Measurements from ENCODE around the gene PIK3CD. TPM values are rescaled to one million over a fixed set of nuclear protein-coding genes. Genes with fewer than 3 reads are reported as not detected.

Gene PIK3CD
- total and polyA plus RNA-seq, 2 donors (not counting 3 experiments of a cell fraction or from before 2014, with no cell fraction given): 3.5 to 5.2 TPM

- Histone ChIP-seq H3K4me3 (replicated peaks in 1 of 3; ENCODE audit: insufficient read depth in 1 of 3, low read depth in 1 of 3, low read length in 3 of 3) (no peak overlapping the region), H3K9me3 (replicated peaks; ENCODE audit: control insufficient read depth, insufficient read depth, low read length) (no peaks in the 10 kb centered on the region), H3K27me3 (ENCODE audit: control insufficient read depth in 2 of 2, insufficient read depth in 2 of 2, low read length in 2 of 2) (no peaks in the 10 kb centered on the region), H3K36me3 (ENCODE audit: control insufficient read depth in 2 of 2, extremely low read depth in 1 of 2, insufficient read depth in 2 of 2, low read length in 2 of 2) (peaks cover 0 to 19% of the 10 kb centered on the region in 2 experiments), H3K9me1 (replicated peaks; ENCODE audit: control insufficient read depth, extremely low read depth, insufficient read depth, low read length) (no peaks in the 10 kb centered on the region), H3K9ac (replicated peaks; ENCODE audit: extremely low read depth, insufficient read depth, low read length) (no peak overlapping the region), H3K79me2 (ENCODE audit: control insufficient read depth, insufficient read depth, low read length) (no peaks in the 10 kb centered on the region), H3K4me2 (ENCODE audit: insufficient read depth, low read length) (no peak overlapping the region), H3K4me1 (ENCODE audit: control insufficient read depth, extremely low read depth, insufficient read depth, low read length) (no peaks in the 10 kb centered on the region), H3K27ac (ENCODE audit: insufficient read depth, low read depth, low read length) (no peak overlapping the region), H4K20me1 (replicated peaks; ENCODE audit: control insufficient read depth, extremely low read depth, insufficient read depth, low read length) (no peaks in the 10 kb centered on the region), H2AFZ (ENCODE audit: low read depth, low read length) (no peak overlapping the region)
- DNase-seq (ENCODE audit: low read depth, low spot score): no peak
- POLR2A ChIA-PET: no interaction called here
- dilution Hi-C loops (cut with MboI; ENCODE audit: extremely low pct_ligation_motif_present, low sequenced_read_pairs) (no loop called here), intact Hi-C loops (cut with micrococcal nuclease) (no loop called here)
- FAIRE-seq: no peak
- no peak for TF ChIP-seq POLR2AphosphoS5 (IDR thresholded peaks at IDR 0.05; ENCODE audit: insufficient read depth, low read depth, low read length)
- no peak for TF ChIP-seq FOS (IDR thresholded peaks at IDR 0.05; ENCODE audit: borderline replicate concordance, insufficient read depth, low read length)
- TF ChIP-seq GATA2 (IDR thresholded peaks at IDR 0.05; ENCODE audit: insufficient read depth, insufficient read length, low read depth, low read length): no peak
- no peak for TF ChIP-seq MYC (IDR thresholded peaks at IDR 0.05; ENCODE audit: low read depth, low read length)
- TF ChIP-seq, protein P1, sequence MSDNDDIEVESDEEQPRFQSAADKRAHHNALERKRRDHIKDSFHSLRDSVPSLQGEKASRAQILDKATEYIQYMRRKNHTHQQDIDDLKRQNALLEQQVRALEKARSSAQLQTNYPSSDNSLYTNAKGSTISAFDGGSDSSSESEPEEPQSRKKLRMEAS (IDR thresholded peaks at IDR 0.05; ENCODE audit: insufficient read depth, insufficient read length): no peak
- TF ChIP-seq EZH2 (IDR thresholded peaks at IDR 0.05; ENCODE audit: borderline replicate concordance, low read depth, low read length, severe bottlenecking): no peak
- TF ChIP-seq JUN (IDR thresholded peaks at IDR 0.05; ENCODE audit: borderline replicate concordance, insufficient read depth, insufficient read length, low read depth): no peak
- no peak for TF ChIP-seq POLR2A (IDR thresholded peaks at IDR 0.05; ENCODE audit: low read depth, low read length)
- no peak for TF ChIP-seq CTCF (IDR thresholded peaks at IDR 0.05; ENCODE audit: extremely low read depth in 1 of 2, insufficient read depth in 1 of 2, low read depth in 1 of 2, low read length in 2 of 2)
- no TSS peak for BruUV-seq (replicated peaks)
- CTCF ChIA-PET: no interaction called here
These were observed 41.5 kb upstream of the PIK3CD start for GRCh38 chr1:9609998-9610397.
